ENCODE data around the gene BICC1.

DNA sequence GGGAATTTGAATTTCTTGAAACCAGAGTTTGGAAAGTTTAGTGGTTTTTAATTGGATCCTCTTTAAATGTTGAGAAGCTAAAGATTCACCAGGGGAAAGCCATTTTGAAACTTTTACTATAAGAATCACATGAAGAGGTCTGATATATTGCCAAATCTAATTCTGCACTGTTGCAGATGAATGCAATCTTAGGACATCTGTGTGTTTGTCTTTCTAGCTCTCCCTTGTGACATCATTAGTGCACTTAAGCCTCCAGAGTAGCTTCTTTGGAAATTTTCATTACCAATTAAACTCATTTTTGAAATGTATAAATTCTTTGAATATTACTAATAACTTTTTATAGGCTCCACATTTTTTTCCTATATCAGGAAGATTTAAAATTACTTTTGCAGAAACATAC lies 160.2 kb downstream of the BICC1 start:
- TF ChIP-seq, protein P1, sequence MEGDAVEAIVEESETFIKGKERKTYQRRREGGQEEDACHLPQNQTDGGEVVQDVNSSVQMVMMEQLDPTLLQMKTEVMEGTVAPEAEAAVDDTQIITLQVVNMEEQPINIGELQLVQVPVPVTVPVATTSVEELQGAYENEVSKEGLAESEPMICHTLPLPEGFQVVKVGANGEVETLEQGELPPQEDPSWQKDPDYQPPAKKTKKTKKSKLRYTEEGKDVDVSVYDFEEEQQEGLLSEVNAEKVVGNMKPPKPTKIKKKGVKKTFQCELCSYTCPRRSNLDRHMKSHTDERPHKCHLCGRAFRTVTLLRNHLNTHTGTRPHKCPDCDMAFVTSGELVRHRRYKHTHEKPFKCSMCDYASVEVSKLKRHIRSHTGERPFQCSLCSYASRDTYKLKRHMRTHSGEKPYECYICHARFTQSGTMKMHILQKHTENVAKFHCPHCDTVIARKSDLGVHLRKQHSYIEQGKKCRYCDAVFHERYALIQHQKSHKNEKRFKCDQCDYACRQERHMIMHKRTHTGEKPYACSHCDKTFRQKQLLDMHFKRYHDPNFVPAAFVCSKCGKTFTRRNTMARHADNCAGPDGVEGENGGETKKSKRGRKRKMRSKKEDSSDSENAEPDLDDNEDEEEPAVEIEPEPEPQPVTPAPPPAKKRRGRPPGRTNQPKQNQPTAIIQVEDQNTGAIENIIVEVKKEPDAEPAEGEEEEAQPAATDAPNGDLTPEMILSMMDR (IDR thresholded peaks at IDR 0.05): no peak
- TF ChIP-seq EZH2 (IDR thresholded peaks at IDR 0.05): no peak
- TF ChIP-seq EZH2phosphoT487 (IDR thresholded peaks at IDR 0.05): no peak
